ENCODE results near the gene DDX42. TPM values are rescaled to one million over a fixed set of nuclear protein-coding genes. Genes with fewer than 3 reads are reported as not detected.
"Not testable (repeated sequence)": the region's sequence is repeated elsewhere in the genome, so short reads cannot be mapped to it uniquely, and the experiment has no call there.

DDX42 gene
- total and polyA plus RNA-seq, 2 donors = 58.9 to 92.8 TPM

DNA sequence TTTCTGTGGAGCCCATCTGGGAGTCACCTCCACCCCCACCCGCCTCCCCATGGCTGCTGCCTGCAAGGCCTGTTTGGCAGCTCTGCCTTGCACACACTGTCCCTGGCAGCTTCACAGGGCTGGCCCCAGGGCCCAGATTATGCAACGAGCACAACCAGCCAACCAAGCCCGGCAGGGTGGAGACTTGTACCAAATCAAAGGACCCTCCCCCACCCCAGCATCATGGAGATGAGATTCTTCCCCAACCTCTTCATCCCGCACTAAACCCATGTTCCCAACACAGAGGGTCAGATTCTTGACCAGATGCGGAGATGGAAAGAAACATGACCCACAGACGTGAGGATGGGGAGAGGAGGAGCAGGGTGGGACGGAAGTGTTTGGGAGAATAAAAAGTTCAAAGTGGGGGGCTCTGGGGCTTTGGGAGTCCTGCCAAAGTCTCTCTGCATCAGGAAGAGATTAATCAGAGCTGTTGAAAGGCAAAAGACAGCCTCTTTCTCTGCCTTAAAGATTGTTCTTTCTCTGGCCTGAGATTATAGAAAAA, 64.7 kb downstream of the DDX42 start:
- H3K27ac ChIP-seq (ENCODE audit: low read depth in 1 of 2, low read length in 1 of 2) = peak overlapping the region in 1 of 2 donors; percentile 59
- DNase-seq (ENCODE audit: low read depth in 6 of 9, low spot score in 9 of 9) = no peak
- H3K4me3 ChIP-seq (ENCODE audit: low read length in 2 of 2) = no peak overlapping the region
- H3K27me3 ChIP-seq (ENCODE audit: control insufficient read depth in 2 of 2, insufficient read depth in 1 of 2, low read length in 1 of 2) = no peaks in the 10 kb centered on the region
- 85% methylated on average over 7 of the region's 7 CpGs for WGBS
- peaks cover 33 to 47% of the 10 kb centered on the region in 2 donors for H3K36me3 ChIP-seq (ENCODE audit: control insufficient read depth in 2 of 2, insufficient read depth in 2 of 2, low read length in 1 of 2)
- H3K4me1 ChIP-seq (ENCODE audit: control insufficient read depth in 2 of 2, insufficient read depth in 2 of 2, low read length in 2 of 2) = peaks cover 21 to 54% of the 10 kb centered on the region in 2 donors
- H3K9me3 ChIP-seq (ENCODE audit: control insufficient read depth in 2 of 2, insufficient read depth in 1 of 2, low read length in 1 of 2) = no peaks in the 10 kb centered on the region

DNA sequence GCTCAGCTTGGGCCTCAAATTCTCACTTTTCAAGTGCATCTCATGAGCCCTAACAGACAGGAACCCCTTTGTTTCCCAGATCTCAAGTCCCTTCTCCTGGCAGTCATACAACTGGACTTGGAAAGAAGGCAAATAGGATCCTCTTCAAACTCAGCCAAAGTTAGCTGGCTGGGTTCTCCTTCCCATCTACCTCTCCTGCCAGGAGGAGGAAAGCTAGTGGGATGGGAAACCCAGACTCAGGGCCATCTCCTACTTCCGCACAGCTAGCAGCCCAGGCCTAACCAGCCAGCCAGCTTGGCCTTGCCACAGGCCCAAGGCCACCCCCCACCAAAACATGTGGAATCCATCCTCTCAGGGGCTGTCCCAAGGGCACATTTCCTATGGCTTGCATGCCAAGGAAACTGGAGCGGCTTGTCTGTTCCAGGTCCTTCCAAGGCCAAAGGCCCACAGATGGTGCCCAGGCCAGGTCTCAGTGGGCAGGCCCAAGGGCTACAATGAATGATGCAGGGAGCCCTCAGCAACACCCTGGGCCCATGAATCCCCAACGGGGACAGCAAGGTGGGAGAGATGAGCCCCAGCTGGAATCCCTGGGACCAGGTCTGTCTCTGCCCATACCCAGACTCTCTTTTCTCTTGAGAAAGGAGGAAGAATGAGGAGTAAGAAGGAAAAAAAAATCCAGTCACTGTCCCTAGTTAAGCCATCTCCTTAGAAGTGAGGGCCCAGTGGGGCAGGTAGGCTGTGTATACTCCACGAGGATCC, 66.8 kb downstream of the DDX42 start:
- Histone ChIP-seq H3K4me3 (ENCODE audit: low read length in 2 of 2) (peak overlapping the region; percentile 89), H3K27me3 (ENCODE audit: control insufficient read depth in 2 of 2, insufficient read depth in 1 of 2, low read length in 1 of 2) (no peaks in the 10 kb centered on the region), H3K27ac (ENCODE audit: low read depth in 1 of 2, low read length in 1 of 2) (peak overlapping the region in 1 of 2 donors; percentile 32), H3K9me3 (ENCODE audit: control insufficient read depth in 2 of 2, insufficient read depth in 1 of 2, low read length in 1 of 2) (no peaks in the 10 kb centered on the region), H3K4me1 (ENCODE audit: control insufficient read depth in 2 of 2, insufficient read depth in 2 of 2, low read length in 2 of 2) (peaks cover 23 to 48% of the 10 kb centered on the region in 2 donors), H3K36me3 (ENCODE audit: control insufficient read depth in 2 of 2, insufficient read depth in 2 of 2, low read length in 1 of 2) (peaks cover 19 to 26% of the 10 kb centered on the region in 2 donors)
- no peak for DNase-seq (ENCODE audit: low read depth in 6 of 9, low spot score in 9 of 9)
- WGBS = 89% methylated on average over 4 of the region's 4 CpGs

DNA sequence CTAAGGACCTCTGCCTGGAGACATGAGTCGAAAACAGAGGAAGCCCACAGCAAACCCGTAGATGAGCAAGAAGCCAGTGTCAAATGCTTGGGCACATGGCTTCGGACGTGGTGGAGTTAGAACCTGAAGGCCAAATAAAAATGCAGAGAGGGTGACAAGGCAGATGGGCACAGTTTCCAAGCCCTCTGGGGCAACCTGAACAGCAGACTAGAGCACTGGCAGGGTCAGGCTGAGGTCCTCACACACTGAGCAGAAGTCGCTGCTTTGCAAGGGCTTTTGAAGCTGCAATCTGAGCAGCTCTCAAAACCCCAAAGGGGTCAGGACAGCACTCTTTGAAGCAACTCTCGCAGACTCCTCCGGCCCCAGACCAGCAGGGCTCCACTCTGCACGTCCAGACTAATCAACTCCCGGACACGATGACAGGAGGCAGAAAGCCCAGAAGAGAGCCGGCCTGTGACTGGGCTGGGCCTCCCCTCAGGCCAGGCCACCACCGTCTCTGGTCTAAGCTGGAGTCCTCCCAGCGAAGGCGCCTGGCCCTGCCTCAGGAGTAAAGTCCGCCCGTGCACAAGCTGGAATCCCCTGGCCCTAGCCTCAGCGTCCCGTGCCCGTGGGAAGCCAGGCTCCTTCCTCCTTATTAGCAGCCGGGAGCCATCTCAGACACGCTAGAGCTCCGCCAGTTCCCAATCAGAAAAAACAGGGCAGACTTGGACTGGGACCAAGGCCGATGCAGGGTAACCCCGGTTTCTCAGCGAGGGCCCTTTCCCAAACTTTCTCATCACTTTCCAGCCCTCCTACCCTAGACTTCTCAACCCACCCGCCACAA, 67.6 kb downstream of the DDX42 start:
- peak overlapping the region; percentile 89 for H3K4me3 ChIP-seq (ENCODE audit: low read length in 2 of 2)
- H3K27ac ChIP-seq (ENCODE audit: low read depth in 1 of 2, low read length in 1 of 2) = peak overlapping the region; percentile 19 to 68
- H3K4me1 ChIP-seq (ENCODE audit: control insufficient read depth in 2 of 2, insufficient read depth in 2 of 2, low read length in 2 of 2) = peaks cover 23 to 48% of the 10 kb centered on the region in 2 donors
- DNase-seq (ENCODE audit: low read depth in 6 of 9, low spot score in 9 of 9) = peak in 1 of 9 donors; percentile 33
- H3K9me3 ChIP-seq (ENCODE audit: control insufficient read depth in 2 of 2, insufficient read depth in 1 of 2, low read length in 1 of 2) = no peaks in the 10 kb centered on the region
- peaks cover 13 to 19% of the 10 kb centered on the region in 2 donors for H3K36me3 ChIP-seq (ENCODE audit: control insufficient read depth in 2 of 2, insufficient read depth in 2 of 2, low read length in 1 of 2)
- no peaks in the 10 kb centered on the region for H3K27me3 ChIP-seq (ENCODE audit: control insufficient read depth in 2 of 2, insufficient read depth in 1 of 2, low read length in 1 of 2)
- WGBS = 13% methylated on average over 26 of the region's 26 CpGs

DNA sequence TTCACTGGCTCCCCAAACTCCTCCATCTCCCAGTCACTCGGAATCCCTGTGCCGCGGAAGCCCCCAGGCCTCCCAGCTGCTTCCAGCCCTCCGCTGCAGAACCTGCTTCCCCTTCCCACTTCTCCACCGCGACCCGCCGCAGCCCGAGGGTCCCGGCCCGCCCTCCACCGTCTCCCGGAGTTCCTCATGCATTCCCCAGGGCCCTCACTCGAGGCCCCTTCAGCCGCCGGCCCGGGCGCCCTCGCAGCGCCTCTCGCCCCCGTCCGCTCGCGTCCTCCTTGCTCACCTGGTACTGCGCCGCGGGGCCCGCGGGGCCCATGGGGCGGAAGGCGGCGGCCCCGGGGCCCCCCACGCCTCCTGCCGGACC, 68.2 kb downstream of the DDX42 start:
- Histone ChIP-seq H3K27me3 (ENCODE audit: control insufficient read depth in 2 of 2, insufficient read depth in 1 of 2, low read length in 1 of 2) (no peaks in the 10 kb centered on the region), H3K4me3 (ENCODE audit: low read length in 2 of 2) (peak overlapping the region; percentile 89), H3K36me3 (ENCODE audit: control insufficient read depth in 2 of 2, insufficient read depth in 2 of 2, low read length in 1 of 2) (peaks cover 8 to 13% of the 10 kb centered on the region in 2 donors), H3K9me3 (ENCODE audit: control insufficient read depth in 2 of 2, insufficient read depth in 1 of 2, low read length in 1 of 2) (no peaks in the 10 kb centered on the region), H3K4me1 (ENCODE audit: control insufficient read depth in 2 of 2, insufficient read depth in 2 of 2, low read length in 2 of 2) (peaks cover 23 to 48% of the 10 kb centered on the region in 2 donors), H3K27ac (ENCODE audit: low read depth in 1 of 2, low read length in 1 of 2) (peak overlapping the region; percentile 68 to 95)
- DNase-seq (ENCODE audit: low read depth in 6 of 9, low spot score in 9 of 9) = no peak
- under 1% methylated on average over 36 of the region's 36 CpGs for WGBS

DNA sequence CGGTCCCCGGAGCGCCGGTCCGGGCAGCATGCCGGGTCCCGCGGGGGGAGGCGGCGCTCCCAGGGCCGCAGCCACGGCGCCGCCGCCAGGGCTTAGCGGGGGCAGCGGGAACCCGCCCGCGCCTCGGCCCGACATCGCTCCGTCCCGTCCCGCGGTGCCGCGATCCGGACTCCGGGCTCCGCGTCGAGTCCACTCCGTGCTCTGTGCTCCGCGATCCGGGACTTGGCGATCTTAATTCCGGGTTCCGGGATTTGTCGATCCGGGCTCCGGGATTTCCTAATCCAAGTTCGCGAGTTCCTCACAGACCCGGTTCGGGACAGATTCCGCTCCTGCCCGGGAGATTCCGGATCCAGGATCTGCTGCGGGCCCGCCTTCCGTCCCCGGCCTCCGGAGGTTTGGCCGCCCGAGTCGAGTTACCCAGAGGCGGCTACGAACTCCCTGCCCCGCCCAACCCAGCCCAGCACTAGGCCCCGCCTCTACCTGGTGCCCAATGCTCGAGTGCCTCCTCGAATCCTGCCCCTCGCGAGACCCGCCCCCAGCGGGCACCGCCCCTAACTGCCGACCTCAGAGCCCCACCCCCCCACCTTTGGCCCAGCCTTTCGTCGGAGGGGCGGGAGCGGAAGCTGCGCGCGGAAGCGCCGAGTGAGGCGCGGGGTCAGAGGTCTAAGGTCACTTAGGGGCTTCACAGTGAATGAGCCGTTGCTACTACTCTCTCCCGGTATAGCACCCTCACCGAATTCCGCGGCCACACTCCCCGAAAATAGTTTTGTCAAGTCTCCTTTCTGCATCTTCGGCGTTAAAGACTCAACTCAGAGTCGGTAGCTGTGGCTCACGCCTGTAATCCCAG, 68.8 kb downstream of the DDX42 start, which contains the start of gene SMARCD2:
SMARCD2 (minus strand) TSS at position 146 of the 847 bp plus-strand sequence; CDS start at position 135, 11 bp downstream.
- H3K9me3 ChIP-seq (ENCODE audit: control insufficient read depth in 2 of 2, insufficient read depth in 1 of 2, low read length in 1 of 2) = no peaks in the 10 kb centered on the region
- peaks cover 23 to 48% of the 10 kb centered on the region in 2 donors for H3K4me1 ChIP-seq (ENCODE audit: control insufficient read depth in 2 of 2, insufficient read depth in 2 of 2, low read length in 2 of 2)
- no peaks in the 10 kb centered on the region for H3K27me3 ChIP-seq (ENCODE audit: control insufficient read depth in 2 of 2, insufficient read depth in 1 of 2, low read length in 1 of 2)
- WGBS = under 1% methylated on average over 92 of the region's 92 CpGs
- peak within 1 kb of the TSS; percentile 95 to 98 for H3K27ac ChIP-seq (ENCODE audit: low read depth in 1 of 2, low read length in 1 of 2)
- DNase-seq (ENCODE audit: low read depth in 6 of 9, low spot score in 9 of 9) = peak; percentile 89 to 99 (median 98)
- H3K4me3 ChIP-seq (ENCODE audit: low read length in 2 of 2) = peak within 1 kb of the TSS; percentile 89 to 90
- H3K36me3 ChIP-seq (ENCODE audit: control insufficient read depth in 2 of 2, insufficient read depth in 2 of 2, low read length in 1 of 2) = peaks cover 1 to 7% of the 10 kb centered on the region in 2 donors

DNA sequence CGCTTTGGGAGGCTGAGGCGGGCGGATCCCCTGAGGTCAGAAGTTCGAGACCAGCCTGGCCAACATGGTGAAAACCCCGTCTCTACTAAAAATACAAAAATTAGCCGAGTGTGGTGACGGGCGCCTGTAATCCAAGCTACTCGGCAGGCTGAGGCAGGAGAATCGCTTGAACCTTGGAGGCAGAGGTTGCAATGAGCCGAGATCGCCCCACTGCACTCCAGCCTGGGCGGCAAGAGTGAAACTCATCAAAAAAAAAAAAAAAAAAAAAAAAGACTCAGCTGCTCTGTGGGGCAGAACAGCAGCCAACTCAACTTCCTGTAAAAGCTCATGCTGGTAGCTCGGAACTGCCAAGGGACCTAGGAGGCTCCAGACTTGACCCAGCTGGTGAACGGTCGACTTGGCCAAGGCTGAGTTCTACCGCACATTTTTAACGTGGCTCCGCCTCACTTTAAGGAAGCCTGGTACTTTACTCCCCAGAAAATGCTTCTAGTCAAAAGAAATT, 69.5 kb downstream of the DDX42 start:
- WGBS = 4% methylated on average over 19 of the region's 19 CpGs
- not testable (repeated sequence) for H3K36me3 ChIP-seq (ENCODE audit: control insufficient read depth in 2 of 2, insufficient read depth in 2 of 2, low read length in 1 of 2); H3K9me3 ChIP-seq (ENCODE audit: control insufficient read depth in 2 of 2, insufficient read depth in 1 of 2, low read length in 1 of 2); H3K27me3 ChIP-seq (ENCODE audit: control insufficient read depth in 2 of 2, insufficient read depth in 1 of 2, low read length in 1 of 2)
- peak in 1 of 9 donors; percentile 51 for DNase-seq (ENCODE audit: low read depth in 6 of 9, low spot score in 9 of 9)
- H3K27ac ChIP-seq (ENCODE audit: low read depth in 1 of 2, low read length in 1 of 2) = peak overlapping the region; percentile 77 to 90
- H3K4me3 ChIP-seq (ENCODE audit: low read length in 2 of 2) = peak overlapping the region; percentile 89 to 90
- peaks cover 23 to 47% of the 10 kb centered on the region in 2 donors for H3K4me1 ChIP-seq (ENCODE audit: control insufficient read depth in 2 of 2, insufficient read depth in 2 of 2, low read length in 2 of 2)

DNA sequence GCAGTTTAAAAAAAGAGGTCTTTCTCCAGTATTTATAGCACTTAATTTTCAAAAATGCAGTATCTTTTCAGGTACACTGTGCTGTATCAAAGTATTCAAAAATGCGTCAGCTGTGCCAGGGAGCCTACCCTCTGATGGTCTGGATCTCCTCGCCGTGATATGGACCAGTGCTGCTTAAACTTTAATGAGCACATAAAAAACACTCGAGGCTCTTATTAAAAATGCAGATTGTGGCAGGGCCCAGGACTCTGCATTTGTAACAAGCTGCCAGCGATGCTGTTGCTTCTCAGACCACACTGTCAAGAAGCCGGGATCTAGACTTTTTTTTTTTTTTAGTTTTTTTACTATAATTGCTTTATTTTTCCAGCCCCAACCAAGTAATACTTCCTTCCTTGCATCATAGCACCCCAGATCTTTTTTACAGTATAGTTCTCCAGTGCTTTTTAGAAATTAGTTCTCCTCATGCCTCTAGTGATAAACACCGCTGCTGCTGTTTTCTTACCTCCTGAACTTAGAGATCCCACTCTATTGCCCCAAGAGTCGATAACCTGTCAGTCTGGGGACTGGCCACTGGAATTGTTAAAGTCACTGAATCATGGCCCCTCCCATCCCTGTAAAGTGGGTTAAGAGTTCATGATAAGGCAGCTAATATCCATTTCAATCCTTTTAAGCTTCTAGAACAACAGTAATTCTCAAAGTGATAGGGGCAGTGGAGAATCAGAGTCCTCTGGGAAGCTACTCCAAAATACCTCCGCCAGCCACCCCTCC, 70.1 kb downstream of the DDX42 start:
- Histone ChIP-seq H3K4me3 (ENCODE audit: low read length in 2 of 2) (peak overlapping the region in 1 of 2 donors; percentile 89), H3K4me1 (ENCODE audit: control insufficient read depth in 2 of 2, insufficient read depth in 2 of 2, low read length in 2 of 2) (peaks cover 26 to 46% of the 10 kb centered on the region in 2 donors), H3K27ac (ENCODE audit: low read depth in 1 of 2, low read length in 1 of 2) (peak overlapping the region; percentile 36 to 90), H3K27me3 (ENCODE audit: control insufficient read depth in 2 of 2, insufficient read depth in 1 of 2, low read length in 1 of 2) (peaks cover 0 to 2% of the 10 kb centered on the region in 2 donors), H3K36me3 (ENCODE audit: control insufficient read depth in 2 of 2, insufficient read depth in 2 of 2, low read length in 1 of 2) (no peaks in the 10 kb centered on the region), H3K9me3 (ENCODE audit: control insufficient read depth in 2 of 2, insufficient read depth in 1 of 2, low read length in 1 of 2) (peaks cover 1 to 9% of the 10 kb centered on the region in 2 donors)
- 88% methylated on average over 9 of the region's 9 CpGs for WGBS
- no peak for DNase-seq (ENCODE audit: low read depth in 6 of 9, low spot score in 9 of 9)

DNA sequence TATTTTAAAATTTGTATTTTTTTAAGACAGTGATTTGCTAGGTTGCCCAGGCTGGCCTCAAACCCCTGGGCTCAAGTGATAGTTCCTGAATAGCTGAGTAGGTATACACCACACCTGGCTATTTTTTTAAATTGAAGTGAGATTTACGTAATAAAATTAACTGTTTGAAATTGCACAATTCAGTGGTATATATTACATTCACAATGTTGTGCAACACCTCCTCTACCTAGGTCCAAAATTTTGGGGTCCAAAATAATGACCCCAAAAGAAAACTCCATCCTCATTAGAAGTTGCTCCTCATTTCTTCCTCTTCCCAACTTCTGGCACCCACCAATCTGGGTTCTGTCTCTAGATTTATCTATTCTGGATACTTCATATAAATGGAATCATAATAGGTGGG, 71.5 kb downstream of the DDX42 start:
- Histone ChIP-seq H3K27me3 (ENCODE audit: control insufficient read depth in 2 of 2, insufficient read depth in 1 of 2, low read length in 1 of 2) (peaks cover 0 to 8% of the 10 kb centered on the region in 2 donors), H3K4me3 (ENCODE audit: low read length in 2 of 2) (no peak overlapping the region), H3K36me3 (ENCODE audit: control insufficient read depth in 2 of 2, insufficient read depth in 2 of 2, low read length in 1 of 2) (no peaks in the 10 kb centered on the region), H3K9me3 (ENCODE audit: control insufficient read depth in 2 of 2, insufficient read depth in 1 of 2, low read length in 1 of 2) (peaks cover 1 to 12% of the 10 kb centered on the region in 2 donors), H3K27ac (ENCODE audit: low read depth in 1 of 2, low read length in 1 of 2) (no peak overlapping the region), H3K4me1 (ENCODE audit: control insufficient read depth in 2 of 2, insufficient read depth in 2 of 2, low read length in 2 of 2) (peaks cover 16 to 38% of the 10 kb centered on the region in 2 donors)
- no peak for DNase-seq (ENCODE audit: low read depth in 6 of 9, low spot score in 9 of 9)
- 52% methylated on average over 1 of the region's 1 CpG for WGBS

Data from thymus (tissue), 11 donors.